Neuronal stem cell (in vitro differentiated cells): Measurements from ENCODE around the gene ATRX.
"Not testable (repeated sequence)": the region's sequence is repeated elsewhere in the genome, so short reads cannot be mapped to it uniquely, and the experiment has no call there.

Source experiments
- DNase-seq: peaks from one replicate; pipeline ENCODE4 v3.0.0-alpha.2; 2013; ENCODE audit warnings: low spot score
- H2AFZ ChIP-seq: one replicate; pipeline ENCODE4 v1.6.1; 2013; ENCODE audit warnings: mild to moderate bottlenecking, low read length, inconsistent platforms
- H2AK5ac ChIP-seq: 2 replicates; pipeline ENCODE4 v1.6.1; 2013; ENCODE audit warnings: low read depth, mild to moderate bottlenecking, inconsistent platforms, low read length, moderate library complexity, mixed read lengths
- H2BK120ac ChIP-seq: 2 replicates; pipeline ENCODE4 v1.6.1; 2013; ENCODE audit warnings: low read depth, mild to moderate bottlenecking, inconsistent platforms, low read length, moderate library complexity, mixed read lengths
- H2BK12ac ChIP-seq: one replicate; pipeline ENCODE4 v1.6.1; 2013; ENCODE audit warnings: low read length, inconsistent platforms
- H2BK15ac ChIP-seq: 2 replicates; pipeline ENCODE4 v1.6.1; 2013; ENCODE audit warnings: mild to moderate bottlenecking, low read length, inconsistent platforms, mixed read lengths
- H2BK5ac ChIP-seq: one replicate; pipeline ENCODE4 v1.6.1; 2013; ENCODE audit warnings: inconsistent platforms, mild to moderate bottlenecking, low read length, moderate library complexity
- H3K14ac ChIP-seq: one replicate; pipeline ENCODE4 v1.6.1; 2013; ENCODE audit warnings: low read length, inconsistent platforms
- H3K18ac ChIP-seq: 2 replicates; pipeline ENCODE4 v1.6.1; 2013; ENCODE audit warnings: low read length, inconsistent platforms
- H3K23ac ChIP-seq: 2 replicates; pipeline ENCODE4 v1.6.1; 2013; ENCODE audit warnings: low read depth, mild to moderate bottlenecking, mixed read lengths, low read length, inconsistent platforms; ENCODE audit not compliant: poor library complexity
- H3K27ac ChIP-seq: replicated peaks from 3 replicates; pipeline ENCODE4 v1.5.1; 2013; ENCODE audit warnings: low read length, inconsistent platforms
- H3K27me3 ChIP-seq, 3 experiments: 2 replicates each; pipeline ENCODE4 v1.6.1; 2013; ENCODE audit warnings: low read length in 3 of 3, mild to moderate bottlenecking in 2 of 3, inconsistent platforms in 1 of 3, low read depth in 1 of 3, mixed read lengths in 1 of 3, moderate library complexity in 1 of 3; ENCODE audit not compliant: control insufficient read depth in 3 of 3, insufficient read depth in 3 of 3
- H3K36me3 ChIP-seq, 2 donors: replicated peaks in 1 of 2; 2 replicates each; pipeline ENCODE4 v1.6.1; 2013; ENCODE audit warnings: low read length in 2 of 2; ENCODE audit not compliant: control insufficient read depth in 2 of 2, insufficient read depth in 2 of 2
- H3K4ac ChIP-seq: 2 replicates; pipeline ENCODE4 v1.6.1; 2013; ENCODE audit warnings: inconsistent platforms, mild to moderate bottlenecking, low read length, moderate library complexity
- H3K4me1 ChIP-seq, 2 donors: 1 replicate in 1 of 2; 2 replicates in 1 of 2; pipeline ENCODE4 v1.6.1; 2013; ENCODE audit warnings: low read length in 2 of 2, low read depth in 1 of 2; ENCODE audit not compliant: control insufficient read depth in 2 of 2, insufficient read depth in 1 of 2
- H3K4me2 ChIP-seq: one replicate; pipeline ENCODE4 v1.6.1; 2013; ENCODE audit warnings: mild to moderate bottlenecking, low read length, inconsistent platforms; ENCODE audit not compliant: insufficient read depth, poor library complexity, severe bottlenecking
- H3K4me3 ChIP-seq, 2 donors: 2 replicates each; pipeline ENCODE4 v1.5.1; 2013; ENCODE audit warnings: low read length in 2 of 2, mild to moderate bottlenecking in 2 of 2, inconsistent platforms in 1 of 2, moderate library complexity in 1 of 2
- H3K79me1 ChIP-seq: one replicate; pipeline ENCODE4 v1.6.1; 2013; ENCODE audit warnings: low read depth, mild to moderate bottlenecking, inconsistent platforms, low read length, moderate library complexity
- H3K9ac ChIP-seq: one replicate; pipeline ENCODE4 v1.6.1; 2013; ENCODE audit warnings: mild to moderate bottlenecking, low read depth, low read length, inconsistent platforms; ENCODE audit not compliant: poor library complexity
- H3K9me3 ChIP-seq, 2 donors: replicated peaks in 1 of 2; 2 replicates each; pipeline versions ENCODE3 to v1.6.1; 2013; ENCODE audit warnings: low read length in 2 of 2, mild to moderate bottlenecking in 2 of 2, inconsistent platforms in 1 of 2, low read depth in 1 of 2, mixed read lengths in 1 of 2, moderate library complexity in 1 of 2; ENCODE audit not compliant: control insufficient read depth in 2 of 2, insufficient read depth in 1 of 2
- H4K8ac ChIP-seq: one replicate; pipeline ENCODE4 v1.6.1; 2013; ENCODE audit warnings: low read depth, mild to moderate bottlenecking, inconsistent platforms, low read length, moderate library complexity
- H4K91ac ChIP-seq: one replicate; pipeline ENCODE4 v1.6.1; 2013; ENCODE audit warnings: low read length, low read depth, mild to moderate bottlenecking, inconsistent platforms; ENCODE audit not compliant: poor library complexity
- WGBS, 2 donors: extraction: QIAGEN DNeasy Blood & Tissue Kit; methylation state at CpG; one replicate each; pipeline ENCODE4 v1.1.7; 2013; ENCODE audit warnings: missing lambda C conversion rate in 2 of 2, mixed read lengths in 1 of 2; ENCODE audit not compliant: insufficient read length in 2 of 2, insufficient replicate concordance in 1 of 2; ENCODE audit errors: extremely low coverage in 2 of 2; 5-methylcytosine and 5-hydroxymethylcytosine counted together

Gene ATRX

DNA sequence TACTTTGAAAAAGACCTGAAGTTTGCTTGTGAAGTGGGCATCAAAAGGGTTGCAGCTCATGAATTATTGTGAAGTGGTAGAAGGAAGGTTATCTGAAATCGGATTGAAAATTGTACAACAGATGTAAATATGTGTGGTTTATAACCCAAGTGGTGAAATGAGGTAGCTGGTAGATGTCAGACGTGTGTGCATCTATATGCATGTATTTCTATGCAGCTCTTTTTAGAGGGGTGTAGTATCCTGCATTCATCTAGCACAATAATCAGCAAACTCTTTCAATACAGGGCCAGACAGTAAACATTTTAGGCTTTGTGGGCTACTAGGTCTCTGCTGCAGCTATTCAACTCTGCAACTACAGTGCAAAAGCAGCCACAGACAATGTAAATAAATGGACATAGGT lies 9.4 kb downstream of the ATRX start:
- H3K4ac ChIP-seq = no peak overlapping the region
- no peak overlapping the region for H3K27ac ChIP-seq
- WGBS, 2 donors = no CpG with 5 or more reads among the region's 2 CpGs

DNA sequence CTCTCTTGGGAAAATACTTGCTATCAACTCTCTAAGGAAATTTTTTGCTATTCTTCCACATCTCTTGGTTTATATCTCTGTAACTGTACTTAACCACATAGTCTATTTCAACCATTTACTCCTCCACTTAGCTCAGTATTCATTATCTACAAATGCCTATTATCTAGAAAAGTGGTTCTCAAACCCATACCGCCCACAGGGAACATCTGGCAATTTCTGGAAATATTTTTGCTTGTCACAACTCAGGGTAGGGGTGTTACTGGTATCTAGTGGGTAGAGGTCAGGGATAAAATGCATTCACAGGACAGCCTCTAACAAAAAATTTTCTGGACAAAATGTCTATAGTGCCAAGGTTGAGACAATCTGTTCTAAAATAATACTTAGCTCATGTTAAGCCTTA lies 14.4 kb downstream of the ATRX start:
- H2BK15ac ChIP-seq = no peak overlapping the region
- H3K9ac ChIP-seq = no peak overlapping the region
- H3K4me2 ChIP-seq = no peak overlapping the region
- no peak overlapping the region for H4K91ac ChIP-seq
- WGBS, 2 donors = no CpG with 5 or more reads among the region's 1 CpG
- H2BK12ac ChIP-seq = no peak overlapping the region
- H3K27me3 ChIP-seq = no peaks in the 10 kb centered on the region
- no peak overlapping the region for H2BK5ac ChIP-seq
- no peak overlapping the region for H3K4me3 ChIP-seq
- no peak overlapping the region for H3K4ac ChIP-seq
- no peak overlapping the region for H3K14ac ChIP-seq
- H3K36me3 ChIP-seq = peaks cover 0 to 8% of the 10 kb centered on the region in 2 donors
- DNase-seq = no peak
- H3K23ac ChIP-seq = no peak overlapping the region
- H2BK120ac ChIP-seq = no peak overlapping the region
- H4K8ac ChIP-seq = no peak overlapping the region
- H2AK5ac ChIP-seq = no peak overlapping the region
- H3K27ac ChIP-seq = no peak overlapping the region
- no peaks in the 10 kb centered on the region for H3K9me3 ChIP-seq
- H3K18ac ChIP-seq = no peak overlapping the region
- H3K4me1 ChIP-seq = no peaks in the 10 kb centered on the region
- H3K79me1 ChIP-seq = no peaks in the 10 kb centered on the region
- no peak overlapping the region for H2AFZ ChIP-seq

More for the DNA sequence above, 9.4 kb downstream of the ATRX start:
- H3K4me3 ChIP-seq = no peak overlapping the region
- no peak for DNase-seq
- H3K23ac ChIP-seq = no peak overlapping the region
- no peak overlapping the region for H2BK15ac ChIP-seq
- H3K4me1 ChIP-seq = no peaks in the 10 kb centered on the region
- peaks cover 0 to 9% of the 10 kb centered on the region in 2 donors for H3K36me3 ChIP-seq
- no peaks in the 10 kb centered on the region for H3K79me1 ChIP-seq
- no peak overlapping the region for H2BK12ac ChIP-seq
- H3K27me3 ChIP-seq = no peaks in the 10 kb centered on the region
- H2BK5ac ChIP-seq = no peak overlapping the region
- H3K14ac ChIP-seq = no peak overlapping the region
- no peak overlapping the region for H2BK120ac ChIP-seq
- no peak overlapping the region for H3K9ac ChIP-seq
- H3K18ac ChIP-seq = no peak overlapping the region
- no peak overlapping the region for H2AK5ac ChIP-seq
- H4K91ac ChIP-seq = no peak overlapping the region
- H3K4me2 ChIP-seq = no peak overlapping the region
- H2AFZ ChIP-seq = no peak overlapping the region
- H3K9me3 ChIP-seq = no peaks in the 10 kb centered on the region
- no peak overlapping the region for H4K8ac ChIP-seq

GRCh38 chrX:77768787-77769186 lies 17.2 kb downstream of the ATRX start:
- no peak overlapping the region for H2AK5ac ChIP-seq
- DNase-seq = no peak
- WGBS, 2 donors = no CpG with 5 or more reads among the region's 2 CpGs

GRCh38 chrX:77766212-77766611 lies 19.8 kb downstream of the ATRX start:
- H4K8ac ChIP-seq, H3K9me3 ChIP-seq, H2BK12ac ChIP-seq, H3K27me3 ChIP-seq, H3K4me2 ChIP-seq, H2AK5ac ChIP-seq, H3K23ac ChIP-seq, H3K14ac ChIP-seq, H2BK120ac ChIP-seq, H2AFZ ChIP-seq, H3K4me1 ChIP-seq, H3K9ac ChIP-seq, H2BK5ac ChIP-seq, H4K91ac ChIP-seq, H3K79me1 ChIP-seq, DNase-seq, H3K4me3 ChIP-seq, H3K4ac ChIP-seq, H3K27ac ChIP-seq, H3K18ac ChIP-seq, H2BK15ac ChIP-seq: not testable (repeated sequence)
- H3K36me3 ChIP-seq = peaks cover 0 to 17% of the 10 kb centered on the region in 2 donors
- no CpG with 5 or more reads among the region's 33 CpGs for WGBS, 2 donors

More at GRCh38 chrX:77768787-77769186, 17.2 kb downstream of the ATRX start:
- no peak overlapping the region for H4K91ac ChIP-seq
- H3K9me3 ChIP-seq = no peaks in the 10 kb centered on the region
- no peak overlapping the region for H3K4ac ChIP-seq
- no peak overlapping the region for H3K23ac ChIP-seq
- H3K4me1 ChIP-seq = no peaks in the 10 kb centered on the region
- H3K36me3 ChIP-seq = peaks cover 0 to 11% of the 10 kb centered on the region in 2 donors
- no peaks in the 10 kb centered on the region for H3K79me1 ChIP-seq
- H2BK120ac ChIP-seq = no peak overlapping the region
- H3K9ac ChIP-seq = no peak overlapping the region
- no peak overlapping the region for H4K8ac ChIP-seq
- H3K27ac ChIP-seq = no peak overlapping the region
- H2BK5ac ChIP-seq = no peak overlapping the region
- H3K4me2 ChIP-seq = no peak overlapping the region
- no peaks in the 10 kb centered on the region for H3K27me3 ChIP-seq
- no peak overlapping the region for H3K14ac ChIP-seq
- H2BK15ac ChIP-seq = no peak overlapping the region
- no peak overlapping the region for H3K4me3 ChIP-seq
- H3K18ac ChIP-seq = no peak overlapping the region
- no peak overlapping the region for H2BK12ac ChIP-seq
- H2AFZ ChIP-seq = no peak overlapping the region
